ENCODE data around the gene RPS4Y2. TPM values are rescaled to one million over a fixed set of nuclear protein-coding genes. Genes with fewer than 3 reads are reported as not detected.

RPS4Y2 gene
- not detected in 2 replicates for total RNA-seq (ENCODE audit: low replicate concordance)

DNA sequence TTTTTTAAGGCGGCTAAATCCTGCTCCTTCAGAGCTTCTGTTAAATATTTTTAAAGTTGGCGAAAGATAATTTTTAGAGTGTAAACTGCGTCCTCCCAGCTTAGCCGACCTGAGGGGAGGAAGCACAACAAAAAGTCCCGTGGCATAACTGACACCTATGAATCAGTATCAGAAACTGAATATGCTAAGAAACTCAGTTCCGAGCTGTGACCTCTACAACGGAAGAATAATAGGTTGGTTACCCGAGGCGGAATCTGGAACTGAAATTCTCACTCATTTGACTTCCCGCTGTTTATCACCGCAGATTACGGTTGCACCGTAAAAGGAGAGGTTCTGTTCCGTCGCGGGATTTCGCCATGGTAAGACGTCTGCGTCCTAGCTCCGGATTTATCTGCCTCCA, at the start of gene RPS4Y2:
Gene RPS4Y2, plus strand, starts transcription at position 301 of the 400 bp plus-strand sequence. Its CDS starts 56 bp downstream, at position 357.

Other genes starting within 250 kb of the RPS4Y2 start
- gene EIF1AY, start 180.3 kb upstream of the RPS4Y2 start, total RNA-seq (ENCODE audit: low replicate concordance) = 28.6 TPM in 1 of 2 replicates, not detected in the other